ENCODE data around the gene TRIM69.

- TF ChIP-seq CTCF (IDR thresholded peaks at IDR 0.05; ENCODE audit: insufficient read depth, low read length, poor library complexity, severe bottlenecking) = no peak
- no peak for TF ChIP-seq EZH2phosphoT487 (conservative IDR thresholded peaks at IDR 0.05; ENCODE audit: low read length)
Measured at GRCh38 chr15:44736181-44736765, at the start of gene TRIM69.
